GM18907 (cell line): Measurements from ENCODE around the gene AMER3.

ENCODE experiments used
- ATAC-seq: cut with Tn5 transposase; IDR thresholded peaks from one replicate; pipeline ENCODE4 v1.9.1; 2021; ENCODE audit warnings: mild to moderate bottlenecking, moderate library complexity; ENCODE audit not compliant: unreplicated experiment

Gene AMER3

GRCh38 chr2:130769343-130769907 lies 14.1 kb downstream of the AMER3 start:
- no peak for ATAC-seq

GRCh38 chr2:130776550-130776949 lies 21.2 kb downstream of the AMER3 start:
- no peak for ATAC-seq

GRCh38 chr2:130778781-130779180 lies 23.4 kb downstream of the AMER3 start:
- ATAC-seq, result no peak

GRCh38 chr2:130785466-130786055 lies 30.2 kb downstream of the AMER3 start:
- ATAC-seq, result no peak

GRCh38 chr2:130786076-130786475 lies 30.7 kb downstream of the AMER3 start:
- ATAC-seq, result no peak

GRCh38 chr2:130787841-130788240 lies 32.5 kb downstream of the AMER3 start:
- ATAC-seq, result no peak

GRCh38 chr2:130790312-130790711 lies 35.0 kb downstream of the AMER3 start:
- no peak for ATAC-seq

GRCh38 chr2:130790804-130791616 lies 35.7 kb downstream of the AMER3 start:
- no peak for ATAC-seq

- ATAC-seq, result no peak
Observed at GRCh38 chr2:130791617-130791939, 36.2 kb downstream of the AMER3 start.

- no peak for ATAC-seq
Observed at GRCh38 chr2:130795431-130795830, 40.1 kb downstream of the AMER3 start.

- no peak for ATAC-seq
Observed at GRCh38 chr2:130796290-130796689, 41.0 kb downstream of the AMER3 start.

GRCh38 chr2:130797493-130798435 lies 42.4 kb downstream of the AMER3 start:
- ATAC-seq, result peak; percentile 95

GRCh38 chr2:130798472-130799218 lies 43.3 kb downstream of the AMER3 start:
- no peak for ATAC-seq

- ATAC-seq, result no peak
Observed at GRCh38 chr2:130799295-130799694, 44.0 kb downstream of the AMER3 start.

GRCh38 chr2:130805613-130806012 lies 50.3 kb downstream of the AMER3 start:
- ATAC-seq, result no peak

GRCh38 chr2:130806370-130806769 lies 51.0 kb downstream of the AMER3 start:
- ATAC-seq, result no peak

GRCh38 chr2:130807659-130808385 lies 52.5 kb downstream of the AMER3 start:
- ATAC-seq, result no peak

- ATAC-seq, result no peak
Observed at GRCh38 chr2:130808482-130809268, 53.3 kb downstream of the AMER3 start.

GRCh38 chr2:130810490-130810889 lies 55.1 kb downstream of the AMER3 start:
- no peak for ATAC-seq
